Body of pancreas (tissue), 4 donors: ENCODE measurements around the gene DMD.

ENCODE experiments used
- POLR2A ChIP-seq, 3 donors: fragments of 450-650 bp; IDR thresholded peaks; one replicate each; pipeline ENCODE4 v1.6.1; 2016; ENCODE audit warnings: antibody characterized with exemption in 3 of 3, mild to moderate bottlenecking in 2 of 3
- TF ChIP-seq, protein P1 (sequence below), 7 experiments: fragments of 450-650 bp in 4 of 7; fragments of 200-600 bp in 3 of 7; sonication (generic) in 3 of 7; IDR thresholded peaks; one replicate each; pipeline ENCODE4 v1.5.1; 2016 to 2019; ENCODE audit warnings: antibody characterized with exemption in 7 of 7

DNA sequence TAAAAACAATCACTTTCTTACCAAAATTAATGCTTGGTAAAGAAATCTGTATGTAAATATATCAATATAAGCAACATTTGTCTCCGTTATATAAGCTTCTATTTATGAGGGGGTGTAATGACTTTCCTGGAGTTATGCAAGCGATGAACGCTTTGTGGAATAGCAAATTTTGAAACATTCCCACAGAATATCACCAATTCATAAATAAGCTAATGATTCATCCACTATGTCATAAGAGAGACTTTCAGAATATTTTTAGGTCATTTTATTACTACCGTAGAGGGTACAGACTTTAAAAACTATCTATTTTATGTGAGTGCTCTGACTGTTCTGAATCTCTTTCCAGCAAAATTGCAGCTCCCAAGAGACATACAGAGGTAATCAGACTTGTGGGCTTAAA, 1960.0 kb downstream of the DMD start:
- TF ChIP-seq, protein P1, sequence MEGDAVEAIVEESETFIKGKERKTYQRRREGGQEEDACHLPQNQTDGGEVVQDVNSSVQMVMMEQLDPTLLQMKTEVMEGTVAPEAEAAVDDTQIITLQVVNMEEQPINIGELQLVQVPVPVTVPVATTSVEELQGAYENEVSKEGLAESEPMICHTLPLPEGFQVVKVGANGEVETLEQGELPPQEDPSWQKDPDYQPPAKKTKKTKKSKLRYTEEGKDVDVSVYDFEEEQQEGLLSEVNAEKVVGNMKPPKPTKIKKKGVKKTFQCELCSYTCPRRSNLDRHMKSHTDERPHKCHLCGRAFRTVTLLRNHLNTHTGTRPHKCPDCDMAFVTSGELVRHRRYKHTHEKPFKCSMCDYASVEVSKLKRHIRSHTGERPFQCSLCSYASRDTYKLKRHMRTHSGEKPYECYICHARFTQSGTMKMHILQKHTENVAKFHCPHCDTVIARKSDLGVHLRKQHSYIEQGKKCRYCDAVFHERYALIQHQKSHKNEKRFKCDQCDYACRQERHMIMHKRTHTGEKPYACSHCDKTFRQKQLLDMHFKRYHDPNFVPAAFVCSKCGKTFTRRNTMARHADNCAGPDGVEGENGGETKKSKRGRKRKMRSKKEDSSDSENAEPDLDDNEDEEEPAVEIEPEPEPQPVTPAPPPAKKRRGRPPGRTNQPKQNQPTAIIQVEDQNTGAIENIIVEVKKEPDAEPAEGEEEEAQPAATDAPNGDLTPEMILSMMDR (IDR thresholded peaks at IDR 0.05) = no peak
- TF ChIP-seq POLR2A (IDR thresholded peaks at IDR 0.05) = no peak
